K562 (cell line): Measurements from ENCODE around the gene TEPSIN. TPM values are rescaled to one million over a fixed set of nuclear protein-coding genes. Genes with fewer than 3 reads are reported as not detected.
A peak's percentile ranks its signal among the peaks of the same experiment; 100 is the strongest.

Source experiments
- BCLAF1 ChIP-seq, 2 experiments: fragments of 450-650 bp in 1 of 2; IDR thresholded peaks; 2 replicates each; pipeline ENCODE4 v1.6.1; 2011 to 2017; ENCODE audit warnings: low read depth in 2 of 2, antibody characterized with exemption in 1 of 2, borderline replicate concordance in 1 of 2, low read length in 1 of 2, mild to moderate bottlenecking in 1 of 2, mixed read lengths in 1 of 2; ENCODE audit not compliant: control insufficient read depth in 1 of 2
- CEBPG ChIP-seq, 3 experiments: fragments of 200-800 bp in 1 of 3; sonication (Bioruptor generic) in 1 of 3; sonication (generic) in 1 of 3; formaldehyde crosslinking in 1 of 3; IDR thresholded peaks in 2 of 3; conservative IDR thresholded peaks in 1 of 3; 2 replicates each; pipeline versions ENCODE4 v1.6.1 to v1.8.0; 2016 to 2022; ENCODE audit warnings: missing compliant biosample characterization in 2 of 3, missing genetic modification characterization in 2 of 3, mild to moderate bottlenecking in 1 of 3, missing genetic modification reagents in 1 of 3
- CHD2 ChIP-seq: IDR thresholded peaks from 2 replicates; pipeline ENCODE4 v1.6.1; 2011; ENCODE audit warnings: low read depth, low read length
- E2F6 ChIP-seq, 2 experiments: IDR thresholded peaks; 2 replicates each; pipeline ENCODE4 v1.6.1; 2011; ENCODE audit warnings: borderline replicate concordance in 1 of 2, control low read depth in 1 of 2, low read depth in 1 of 2, low read length in 1 of 2, mild to moderate bottlenecking in 1 of 2, mixed read lengths in 1 of 2, moderate library complexity in 1 of 2; ENCODE audit not compliant: insufficient read depth in 1 of 2, insufficient read length in 1 of 2, poor library complexity in 1 of 2, severe bottlenecking in 1 of 2; ENCODE audit errors: extremely low read depth in 1 of 2
- ETV6 ChIP-seq, 3 experiments: fragments of 150-350 bp in 1 of 3; sonication (generic) in 1 of 3; formaldehyde crosslinking in 1 of 3; IDR thresholded peaks; 2 replicates each; pipeline versions ENCODE4 v1.6.1 to v1.8.0; 2014 to 2022; ENCODE audit warnings: borderline replicate concordance in 2 of 3, low read depth in 2 of 3, antibody characterized with exemption in 1 of 3, low read length in 1 of 3, mild to moderate bottlenecking in 1 of 3, missing genetic modification reagents in 1 of 3
- GATAD2B ChIP-seq: fragments of 450-650 bp; IDR thresholded peaks from 2 replicates; pipeline ENCODE4 v1.6.1; 2017; ENCODE audit warnings: mild to moderate bottlenecking, borderline replicate concordance
- IFI16 ChIP-seq: fragments of 250-450 bp; sonication (Bioruptor Pico); IDR thresholded peaks from 2 replicates; pipeline ENCODE4 v2.1.2; 2022; ENCODE audit warnings: mild to moderate bottlenecking, inconsistent platforms
- KAT2B ChIP-seq: IDR thresholded peaks from one replicate; pipeline ENCODE4 v1.6.1; 2012; ENCODE audit warnings: low read depth, mild to moderate bottlenecking, control low read depth, inconsistent platforms, low read length, moderate library complexity
- MECOM ChIP-seq: fragments of 250-450 bp; sonication (Bioruptor Pico); IDR thresholded peaks from 2 replicates; pipeline ENCODE4 v1.8.0; 2022; ENCODE audit warnings: inconsistent platforms
- NFYB ChIP-seq: IDR thresholded peaks from 2 replicates; pipeline ENCODE4 v1.6.1; 2011; ENCODE audit warnings: mild to moderate bottlenecking, moderate library complexity; ENCODE audit not compliant: insufficient read length; ENCODE audit errors: extremely low read depth
- RBBP5 ChIP-seq: fragments of 200-600 bp; sonication (generic); IDR thresholded peaks from 2 replicates; pipeline ENCODE4 v1.6.1; 2012; ENCODE audit warnings: borderline replicate concordance, mild to moderate bottlenecking, low read length, control low read depth, inconsistent platforms; ENCODE audit not compliant: insufficient read depth, poor library complexity, severe bottlenecking
- SAFB ChIP-seq: fragments of 200-400 bp; formaldehyde crosslinking; IDR thresholded peaks from 2 replicates; pipeline ENCODE4 v1.6.1; 2017; ENCODE audit warnings: low read depth, low read length, borderline replicate concordance
- SMARCA4 ChIP-seq: fragments of 450-650 bp; IDR thresholded peaks from 2 replicates; pipeline ENCODE4 v1.6.1; 2016
- SREBF1 ChIP-seq: fragments of 150-350 bp; IDR thresholded peaks from 2 replicates; pipeline ENCODE4 v1.6.1; 2014; ENCODE audit warnings: antibody characterized with exemption, low read depth, low read length, borderline replicate concordance
- STAT5A ChIP-seq: IDR thresholded peaks from 2 replicates; pipeline ENCODE4 v1.6.1; 2012; ENCODE audit warnings: low read length, inconsistent platforms, borderline replicate concordance
- WHSC1 ChIP-seq: IDR thresholded peaks from one replicate; pipeline ENCODE4 v1.6.1; 2012; ENCODE audit warnings: low read length, control low read depth, inconsistent platforms
- ZKSCAN3 ChIP-seq: fragments of 250-450 bp; sonication (Bioruptor Pico); IDR thresholded peaks from 2 replicates; pipeline ENCODE4 v1.4.0; 2020
- polyA plus RNA-seq, 8 experiments: library from polyadenylated mRNA; depleted of rRNA in 4 of 8; stranded (reverse) in 5 of 8; unstranded in 3 of 8; fragments of >200 nt; fragmentation: Nextera tagmentation in 2 of 8; fragmentation: Illumina TruSeq in 1 of 8; extraction: Ambion mirVana in 2 of 8; extraction: Trizol in 1 of 8; gene quantifications; 2 replicates each; pipeline versions ENCODE4 v1.2.1 to v1.2.3, GENCODE V29; 2011 to 2014; ENCODE audit warnings: inconsistent platforms in 1 of 8, missing spikeins in 1 of 8
- total RNA-seq, 7 experiments: library from RNA; depleted of rRNA in 6 of 7; stranded (reverse); fragments of >200 nt in 6 of 7; fragmentation: Illumina TruSeq in 2 of 7; extraction: Trizol in 2 of 7; gene quantifications; 2 replicates each; pipeline versions ENCODE4 v1.2.1 to v1.2.3, GENCODE V29; 2011 to 2021; ENCODE audit warnings: low replicate concordance in 1 of 7

The TEPSIN gene
- total and polyA plus RNA-seq, 9 of the 15 experiments (the other 6 are each of a cell fraction or from before 2014, with no cell fraction given), result 0.80 to 29.8 (median 5.3) TPM

- TF ChIP-seq SAFB, result 0 out of 2 replicates have a peak, but pooled peaks have one; percentile 21
- TF ChIP-seq CEBPG (CRISPR knock-in tag; IDR thresholded peaks at IDR 0.05), result no peak
- no peak for TF ChIP-seq CEBPG (tag; conservative IDR thresholded peaks at IDR 0.05 in 1 of 2, IDR thresholded peaks at IDR 0.05 in 1 of 2)
- no peak for TF ChIP-seq WHSC1
- TF ChIP-seq ETV6 (IDR thresholded peaks at IDR 0.05; ENCODE audit: borderline replicate concordance in 1 of 2, low read depth in 2 of 2, low read length in 1 of 2), result no peak
- TF ChIP-seq ETV6 (CRISPR knock-in tag; IDR thresholded peaks at IDR 0.05; ENCODE audit: borderline replicate concordance), result no peak
- TF ChIP-seq KAT2B, result no peak
- 0 out of 2 replicates have a peak, but pooled peaks have one; percentile 15 for TF ChIP-seq STAT5A
- TF ChIP-seq ZKSCAN3 (CRISPR knock-in tag), result no peak
- peak; percentile 93 for TF ChIP-seq NFYB
- TF ChIP-seq SMARCA4, result no peak
- TF ChIP-seq GATAD2B, result no peak
- TF ChIP-seq IFI16 (CRISPR knock-in tag), result no peak
- peak; percentile 88 for TF ChIP-seq CHD2
- no peak for TF ChIP-seq SREBF1
- TF ChIP-seq BCLAF1 (IDR thresholded peaks at IDR 0.05; ENCODE audit: borderline replicate concordance in 1 of 2, control insufficient read depth in 1 of 2, low read depth in 2 of 2, low read length in 1 of 2), result no peak
- no peak for TF ChIP-seq RBBP5
- peak; percentile 96 to 98 for TF ChIP-seq E2F6 (IDR thresholded peaks at IDR 0.05; ENCODE audit: borderline replicate concordance in 1 of 2, extremely low read depth in 1 of 2, insufficient read depth in 1 of 2, insufficient read length in 1 of 2, low read depth in 1 of 2, low read length in 1 of 2, poor library complexity in 1 of 2, severe bottlenecking in 1 of 2)
- no peak for TF ChIP-seq MECOM (CRISPR knock-in tag)
These were observed 15.7 kb downstream of the TEPSIN start, which contains the start of gene CEP131 (continued) for GRCh38 chr17:81222906-81223761.
